Germinal center (tissue), 1 donor: ENCODE measurements around the gene MFSD11.
"Not testable (repeated sequence)": the region's sequence is repeated elsewhere in the genome, so short reads cannot be mapped to it uniquely, and the experiment has no call there.

Experiments used
- DNase-seq: peaks from one replicate; pipeline ENCODE4 v3.0.0; 2012; ENCODE audit warnings: mixed read lengths, low spot score

MFSD11 gene

GRCh38 chr17:76726776-76727718 is 10.9 kb upstream of the MFSD11 start, which contains the start of gene METTL23:
TSS of gene METTL23 (plus strand) at chr17:76726839. CDS start at chr17:76729711, 2,872 bp downstream.
- peak; percentile 79 for DNase-seq

DNA sequence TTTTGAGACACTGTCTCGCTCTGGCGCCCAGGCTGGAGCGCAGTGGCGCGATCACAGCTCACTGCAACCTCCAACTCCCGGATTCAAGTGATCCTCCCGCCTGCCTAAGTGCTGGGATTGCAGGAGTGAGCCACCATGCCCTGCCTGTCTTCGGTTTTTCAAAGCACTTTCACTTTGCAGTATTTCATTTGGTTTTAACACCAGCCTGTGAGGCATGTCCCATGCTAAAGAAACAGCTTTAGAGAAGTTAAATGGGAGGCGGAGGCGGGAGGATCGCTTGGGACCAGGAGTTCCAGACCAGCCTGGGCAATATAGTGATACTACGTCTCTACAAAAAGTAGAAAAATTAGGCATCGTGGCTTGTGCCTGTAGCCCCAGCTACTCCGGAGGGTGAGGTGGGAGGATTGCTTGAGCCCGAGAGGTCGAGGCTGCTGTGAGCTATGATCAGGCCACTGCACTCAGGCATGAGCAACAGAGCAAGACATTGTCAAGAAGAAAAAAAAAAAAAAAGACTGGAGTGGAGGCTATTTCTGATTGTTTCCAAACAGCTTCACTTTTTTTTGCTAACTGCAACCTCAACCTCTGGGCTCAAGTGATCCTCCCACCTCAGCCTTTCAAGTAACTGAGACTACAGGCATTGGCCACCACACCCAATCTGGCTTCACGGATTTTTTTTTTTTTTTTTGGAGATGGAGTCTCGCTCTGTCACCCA is 10.0 kb upstream of the MFSD11 start:
- no peak for DNase-seq

DNA sequence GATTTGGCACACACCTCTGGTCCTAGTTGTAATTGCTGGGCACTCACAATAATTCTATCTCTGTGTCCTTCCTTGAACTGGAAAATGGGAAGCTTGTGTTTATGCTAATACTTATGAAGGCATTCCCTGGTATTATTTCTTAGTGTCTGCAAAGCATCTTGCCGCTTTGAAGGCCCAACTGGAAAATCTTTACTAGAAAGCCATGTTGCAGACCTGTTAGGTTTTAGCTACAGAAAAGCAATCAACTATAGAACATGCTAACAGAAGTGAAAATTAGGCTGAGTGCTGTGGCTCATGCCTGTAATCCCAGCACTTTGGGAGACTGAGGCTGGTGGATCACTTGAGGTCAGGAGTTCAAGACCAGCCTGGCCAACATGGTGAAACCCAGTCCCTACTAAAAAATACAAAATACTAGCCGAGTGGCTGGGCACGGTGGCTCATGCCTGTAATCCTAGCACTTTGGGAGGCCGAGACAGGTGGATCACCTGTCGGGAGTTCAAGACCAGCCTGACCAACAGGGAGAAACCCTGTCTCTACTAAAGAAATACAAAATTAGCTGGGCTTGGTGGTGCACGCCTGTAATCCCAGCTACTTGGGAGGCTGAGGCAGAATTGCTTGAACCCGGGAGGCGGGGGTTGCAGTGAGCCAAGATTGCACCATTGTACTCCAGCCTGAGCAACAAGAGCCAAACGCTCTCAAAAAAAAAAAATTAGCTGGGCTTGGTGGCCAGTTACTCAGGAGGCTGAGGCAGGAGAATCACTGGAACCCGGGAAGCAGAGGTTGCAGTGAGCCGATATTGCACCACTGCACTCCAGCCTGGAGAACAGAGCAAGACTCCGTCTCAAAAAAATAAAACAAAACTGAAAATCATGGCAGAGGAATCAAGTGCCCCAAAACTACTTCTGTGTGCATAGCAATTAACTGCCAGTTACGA is 5.9 kb upstream of the MFSD11 start:
- not testable (repeated sequence) for DNase-seq

GRCh38 chr17:76732734-76733617 is 4.9 kb upstream of the MFSD11 start:
- DNase-seq, result no peak

DNA sequence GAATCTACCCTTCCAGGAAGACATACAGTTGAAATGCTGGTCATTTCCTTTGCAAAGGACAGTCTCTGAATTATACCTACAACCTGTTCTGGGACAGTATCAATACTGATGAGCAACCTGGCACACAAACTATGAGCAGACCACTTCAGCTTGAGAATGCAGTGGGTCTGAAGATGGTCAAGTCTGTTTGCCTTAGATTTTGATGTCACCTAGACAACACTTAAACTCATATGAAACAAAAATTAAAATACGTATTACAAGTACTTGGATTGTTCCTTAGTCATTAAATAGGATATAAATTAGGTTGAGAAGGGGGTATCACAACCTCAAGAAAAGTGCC is 4.3 kb upstream of the MFSD11 start:
- no peak for DNase-seq

GRCh38 chr17:76734080-76734840 is 3.7 kb upstream of the MFSD11 start:
- DNase-seq, result no peak

- DNase-seq, result no peak
Measured at GRCh38 chr17:76735006-76735405, 2.9 kb upstream of the MFSD11 start.

DNA sequence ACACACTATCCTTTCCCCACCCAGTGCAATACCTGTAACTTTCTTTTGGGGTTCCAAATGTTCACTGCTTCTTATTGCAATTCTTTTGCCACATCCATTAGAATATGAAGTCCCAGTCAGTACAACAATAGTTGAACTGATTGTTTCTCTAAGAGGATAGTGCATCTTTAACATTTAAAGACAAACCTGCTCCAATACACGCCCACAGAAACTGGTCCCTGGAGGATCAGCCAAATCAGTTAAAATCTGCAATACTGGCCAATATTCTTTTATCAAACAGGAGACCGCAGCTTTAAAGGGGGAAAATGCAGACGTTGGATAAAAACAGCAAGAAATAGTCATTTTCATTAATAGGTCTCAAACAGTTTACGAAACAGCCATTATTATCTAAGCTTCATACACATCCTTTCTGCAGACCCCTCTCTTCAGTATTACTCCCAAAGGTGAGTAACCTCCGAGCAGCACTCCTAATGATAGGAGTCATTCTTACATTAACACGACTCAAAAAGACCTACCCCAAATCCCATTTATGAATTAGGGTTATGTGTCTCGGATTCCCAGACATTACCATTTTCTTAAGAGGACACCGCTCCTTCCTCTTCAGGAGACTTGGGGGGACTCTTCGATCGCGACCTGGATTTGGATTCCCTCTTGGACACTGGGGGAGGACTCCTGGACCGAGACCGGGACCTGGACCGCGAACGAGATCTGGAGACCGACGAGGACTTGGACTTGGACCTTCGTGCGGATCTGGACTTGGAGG is 2.2 kb upstream of the MFSD11 start:
- DNase-seq, result no peak

- DNase-seq, result peak; percentile 59
Measured at GRCh38 chr17:76736349-76737081, 1.4 kb upstream of the MFSD11 start.

DNA sequence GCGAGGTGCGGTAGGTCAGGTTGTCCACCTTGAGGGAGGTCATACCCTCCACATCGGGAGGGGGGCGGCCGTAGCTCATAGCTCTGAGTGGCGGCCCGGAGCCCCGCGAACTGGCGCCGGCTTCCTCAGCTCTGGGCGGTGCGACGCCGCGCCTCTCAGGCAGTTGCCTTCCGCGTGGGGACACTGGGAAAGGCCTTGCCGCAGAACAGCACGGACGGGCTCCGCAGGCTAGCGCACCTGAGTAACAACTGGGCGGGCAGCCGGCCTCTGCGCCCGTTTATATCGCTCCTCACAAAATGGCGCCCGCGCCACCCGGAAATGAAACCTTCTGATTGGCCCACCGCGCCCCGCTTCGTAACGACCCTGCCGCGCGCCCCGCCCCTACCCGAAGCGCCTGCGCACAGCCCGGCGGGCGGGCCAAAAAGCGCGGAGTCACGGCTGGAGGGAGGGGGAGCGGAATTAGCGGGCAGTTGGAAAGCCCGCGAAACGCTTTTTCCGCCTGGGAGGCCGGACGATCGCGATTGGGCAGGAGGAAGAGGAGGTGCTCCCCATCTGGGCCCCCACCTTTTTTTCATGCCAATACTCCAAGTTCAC is 740 bp upstream of the MFSD11 start, which contains the start of gene SRSF2:
TSS of gene SRSF2 (minus strand) at position 250 of the 594 bp plus-strand sequence. CDS start at position 79, 171 bp downstream.
- DNase-seq, result peak; percentile 98

- DNase-seq, result no peak
Measured at GRCh38 chr17:76738468-76738850, 540 bp downstream of the MFSD11 start.

DNA sequence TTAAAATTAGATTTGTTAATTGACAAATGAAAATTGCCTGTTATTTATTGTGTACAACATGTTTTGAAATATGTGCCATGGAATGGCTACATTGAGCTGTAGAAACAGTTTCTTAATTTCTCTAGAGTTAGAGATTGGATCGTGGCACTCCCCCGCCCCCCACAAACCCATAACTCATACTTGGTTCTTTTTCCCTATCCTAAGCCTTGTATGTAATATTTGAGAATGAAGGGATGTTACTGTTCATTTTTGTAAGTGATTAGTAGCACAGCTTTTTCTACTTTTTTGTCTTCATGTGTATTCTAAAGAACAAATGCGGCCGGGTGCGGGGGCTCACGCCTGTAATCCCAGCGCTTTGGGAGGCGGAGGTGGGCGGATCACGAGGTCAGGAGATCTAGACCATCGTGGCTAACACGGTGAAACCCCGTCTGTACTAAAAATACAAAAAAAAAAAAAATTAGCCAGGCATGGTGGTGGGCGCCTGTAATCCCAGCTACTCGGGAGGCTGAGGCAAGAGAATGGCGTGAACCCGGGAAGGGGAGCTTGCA is 1.7 kb downstream of the MFSD11 start:
- not testable (repeated sequence) for DNase-seq

- DNase-seq, result no peak
Measured at GRCh38 chr17:76740329-76741118, 2.6 kb downstream of the MFSD11 start.

GRCh38 chr17:76742958-76743357 is 5.0 kb downstream of the MFSD11 start:
- no peak for DNase-seq

DNA sequence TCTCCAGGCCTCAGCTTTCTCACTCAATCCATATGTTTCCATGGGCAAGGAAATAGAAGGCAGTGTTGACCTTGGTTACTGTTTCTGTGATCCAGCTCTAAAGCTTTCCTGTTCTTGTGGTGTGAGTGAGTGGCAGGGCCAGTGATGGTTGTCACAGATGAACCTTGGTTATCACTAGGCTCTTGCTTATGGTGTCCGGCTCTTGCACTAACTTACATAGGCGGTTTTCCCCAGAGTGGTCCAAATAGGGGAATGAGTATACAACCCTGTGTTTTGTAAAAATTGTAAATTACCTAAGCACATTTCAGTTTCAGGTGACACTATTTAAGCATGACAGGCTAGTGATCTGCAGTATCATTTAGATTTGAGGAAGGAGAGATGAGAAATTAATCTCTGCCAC is 6.8 kb downstream of the MFSD11 start:
- no peak for DNase-seq

- DNase-seq, result not testable (repeated sequence)
Measured at GRCh38 chr17:76745785-76746184, 7.9 kb downstream of the MFSD11 start.

DNA sequence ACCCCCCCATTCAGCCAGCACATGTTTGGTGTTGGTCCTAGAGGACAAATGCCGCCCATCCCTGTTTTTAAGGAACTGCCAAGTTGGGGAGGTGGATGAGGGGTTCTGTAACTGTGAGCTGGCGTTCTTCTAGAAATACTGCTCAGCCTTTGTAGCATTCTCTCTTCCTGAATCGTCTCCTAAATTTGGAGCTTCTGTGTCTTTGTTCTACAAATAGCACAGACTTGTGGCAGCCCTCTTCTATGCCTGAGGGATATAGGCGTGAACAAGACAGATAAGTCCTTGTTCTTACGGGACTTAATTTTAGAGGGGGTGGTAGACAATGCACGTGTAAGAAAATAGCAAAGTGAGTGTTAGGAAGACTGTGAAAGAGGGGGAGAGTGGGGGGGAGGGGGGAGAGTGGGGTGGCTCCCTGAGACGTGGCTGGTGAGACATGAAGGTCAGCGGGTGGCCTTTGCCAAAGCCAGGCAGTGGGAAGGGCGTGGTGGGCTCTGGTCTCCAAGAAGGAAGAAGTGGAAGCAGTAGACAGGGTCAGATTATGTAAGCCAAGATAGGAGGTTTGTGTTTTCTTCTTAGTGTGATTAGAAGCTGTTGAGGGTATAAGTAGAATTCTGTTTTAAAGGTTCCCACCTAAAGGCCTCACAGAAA is 9.9 kb downstream of the MFSD11 start:
- no peak for DNase-seq
